ENCODE results near the gene EFHC2.
A peak's percentile ranks its signal among the peaks of the same experiment; 100 is the strongest.
"Not testable (repeated sequence)": the region's sequence is repeated elsewhere in the genome, so short reads cannot be mapped to it uniquely, and the experiment has no call there.

The EFHC2 gene

DNA sequence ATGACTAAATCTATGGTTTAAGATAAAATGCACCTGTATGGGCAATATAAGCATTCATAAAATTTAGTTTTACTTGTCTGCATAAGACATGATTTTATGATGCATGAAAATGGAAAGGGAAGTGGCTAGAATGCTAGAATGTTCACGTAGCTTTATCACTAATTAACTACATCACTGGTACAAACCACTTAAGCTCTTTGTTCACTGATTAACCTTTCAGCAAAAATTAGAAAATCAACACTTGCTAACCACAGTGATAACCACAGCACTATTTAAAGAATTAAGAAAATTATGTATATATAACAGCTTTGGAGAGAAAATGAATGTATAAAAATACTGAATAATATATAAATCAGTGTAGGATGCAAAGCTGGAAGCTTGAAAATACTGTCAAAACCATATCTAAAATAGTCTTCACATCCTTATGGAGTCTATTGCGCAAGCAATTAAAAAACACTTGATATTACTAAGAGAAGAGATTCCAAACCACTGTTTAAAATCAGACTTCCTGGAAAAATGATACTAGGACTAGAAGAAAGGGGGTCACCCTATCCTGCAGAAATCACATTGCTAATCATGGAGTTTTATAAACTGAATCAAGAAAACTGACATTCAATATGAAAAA, 51.9 kb downstream of the EFHC2 start:
- FAIRE-seq = no peak
- DNase-seq (ENCODE audit: insufficient read length) = no peak
- TF ChIP-seq TAF1 (IDR thresholded peaks at IDR 0.05; ENCODE audit: borderline replicate concordance, low read depth, low read length) (no peak), POLR2A (IDR thresholded peaks at IDR 0.05; ENCODE audit: low read depth, low read length) (no peak), POLR2AphosphoS5 (IDR thresholded peaks at IDR 0.05; ENCODE audit: low read depth, low read length) (no peak)

DNA sequence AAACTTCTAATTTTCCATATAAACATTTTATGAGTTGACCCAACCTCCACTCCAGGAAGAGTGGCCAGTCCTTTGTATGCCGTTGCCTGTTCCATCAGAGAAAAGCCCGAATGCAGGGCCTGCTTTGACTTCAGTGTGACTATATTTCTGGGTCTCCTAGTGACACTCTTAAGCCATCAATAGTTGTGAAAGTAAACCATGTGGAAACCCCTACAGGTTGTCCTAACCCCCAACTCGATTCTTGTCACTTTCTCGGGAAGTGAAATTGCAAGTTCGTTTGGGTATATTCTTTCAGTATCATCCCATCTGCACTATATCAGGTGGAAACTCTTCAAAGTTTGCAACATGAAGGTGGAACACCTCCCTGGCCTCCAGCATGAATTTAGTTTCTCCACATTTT, 52.8 kb downstream of the EFHC2 start:
- DNase-seq (ENCODE audit: insufficient read length) = no peak
- TF ChIP-seq TAF1 (IDR thresholded peaks at IDR 0.05; ENCODE audit: borderline replicate concordance, low read depth, low read length) (no peak), POLR2A (IDR thresholded peaks at IDR 0.05; ENCODE audit: low read depth, low read length) (no peak), POLR2AphosphoS5 (IDR thresholded peaks at IDR 0.05; ENCODE audit: low read depth, low read length) (no peak)
- no peak for FAIRE-seq

DNA sequence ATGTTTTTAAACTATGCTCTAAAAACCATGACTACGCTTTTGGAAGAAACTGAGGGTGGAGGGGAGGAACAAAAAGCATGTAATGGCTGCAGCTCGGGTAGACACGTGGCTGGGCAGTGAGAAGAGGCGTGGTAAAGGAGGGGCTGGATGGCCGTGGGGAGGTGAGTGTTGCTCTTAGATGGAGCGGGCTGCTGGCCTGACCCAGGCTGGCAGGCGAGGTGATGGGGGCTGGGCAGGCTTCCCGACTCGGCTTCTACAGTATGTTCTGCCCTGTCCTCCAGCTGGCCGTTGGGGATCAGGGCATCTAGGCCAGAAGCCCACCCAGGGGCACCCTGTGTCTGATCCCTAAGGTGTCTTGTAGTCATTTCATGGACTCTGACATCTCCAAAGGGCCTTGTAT, 60.7 kb downstream of the EFHC2 start:
- FAIRE-seq = no peak
- TF ChIP-seq POLR2AphosphoS5 (IDR thresholded peaks at IDR 0.05; ENCODE audit: low read depth, low read length) = no peak
- TF ChIP-seq TAF1 (IDR thresholded peaks at IDR 0.05; ENCODE audit: borderline replicate concordance, low read depth, low read length) = no peak
- TF ChIP-seq POLR2A (IDR thresholded peaks at IDR 0.05; ENCODE audit: low read depth, low read length) = no peak
- no peak for DNase-seq (ENCODE audit: insufficient read length)

DNA sequence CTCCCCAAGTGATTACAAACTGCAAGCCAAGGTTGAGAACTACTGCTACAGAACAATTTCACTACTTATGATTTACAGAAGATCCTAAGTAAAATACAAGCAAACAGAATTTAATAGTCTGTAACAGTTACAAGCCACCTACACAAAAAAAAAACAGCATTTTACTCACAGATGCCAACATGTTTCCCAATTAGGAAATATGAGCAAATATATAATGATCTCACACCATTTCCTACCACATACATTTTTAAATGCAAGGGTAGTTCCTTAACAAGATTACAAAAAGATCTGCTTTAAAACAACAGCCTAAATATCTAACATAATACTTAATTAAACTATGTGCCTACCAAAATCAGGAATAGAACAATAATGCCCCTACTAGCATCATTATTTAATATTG, 63.4 kb downstream of the EFHC2 start:
- DNase-seq (ENCODE audit: insufficient read length) (no peak), FAIRE-seq (no peak)
- no peak for TF ChIP-seq TAF1 (IDR thresholded peaks at IDR 0.05; ENCODE audit: borderline replicate concordance, low read depth, low read length)
- no peak for TF ChIP-seq POLR2A (IDR thresholded peaks at IDR 0.05; ENCODE audit: low read depth, low read length)
- TF ChIP-seq POLR2AphosphoS5 (IDR thresholded peaks at IDR 0.05; ENCODE audit: low read depth, low read length) = no peak

DNA sequence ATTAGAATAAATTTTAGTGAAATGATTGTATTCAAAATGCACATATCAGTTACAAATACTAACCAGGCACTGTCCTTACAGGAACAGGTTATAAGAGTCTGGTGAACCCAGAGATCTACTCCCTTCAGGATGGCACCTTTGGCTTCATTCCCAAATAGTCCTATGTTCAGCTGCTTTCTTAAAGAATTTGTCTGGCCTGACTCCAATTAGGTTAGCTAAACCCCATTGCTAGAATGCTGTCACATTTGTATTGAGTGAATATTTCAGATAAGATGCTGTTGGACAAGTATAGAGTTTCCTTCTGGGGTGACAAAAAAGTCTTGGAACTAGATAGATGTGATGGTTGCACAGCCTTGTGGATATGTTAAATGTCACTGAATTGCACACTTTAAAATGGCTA, 69.4 kb downstream of the EFHC2 start:
- no peak for FAIRE-seq

DNA sequence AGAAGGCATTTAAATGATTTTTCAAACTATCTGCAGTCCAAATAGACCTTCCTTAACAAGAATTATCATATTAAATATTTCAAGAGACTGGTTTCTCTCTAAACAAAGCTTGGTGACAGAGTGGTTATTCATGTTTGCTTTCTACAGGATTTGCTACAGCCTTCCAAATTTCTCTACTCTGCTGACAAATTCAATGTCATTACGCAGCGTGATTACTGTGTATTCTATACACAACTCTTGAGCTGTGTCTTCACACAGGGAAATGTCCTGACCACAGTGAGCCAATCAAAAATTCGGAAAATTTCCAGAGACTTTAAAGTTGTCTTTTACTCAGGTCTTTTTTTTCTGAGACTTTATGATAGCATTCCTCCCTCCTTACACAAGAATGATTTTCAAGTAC, 75.6 kb downstream of the EFHC2 start:
- no peak for FAIRE-seq
- TF ChIP-seq POLR2A (IDR thresholded peaks at IDR 0.05; ENCODE audit: low read depth, low read length) = no peak
- TF ChIP-seq TAF1 (IDR thresholded peaks at IDR 0.05; ENCODE audit: borderline replicate concordance, low read depth, low read length) = no peak
- DNase-seq (ENCODE audit: insufficient read length) = no peak

More for the DNA sequence above, 69.4 kb downstream of the EFHC2 start:
- TF ChIP-seq TAF1 (IDR thresholded peaks at IDR 0.05; ENCODE audit: borderline replicate concordance, low read depth, low read length) = no peak
- TF ChIP-seq POLR2A (IDR thresholded peaks at IDR 0.05; ENCODE audit: low read depth, low read length) = no peak
- TF ChIP-seq POLR2AphosphoS5 (IDR thresholded peaks at IDR 0.05; ENCODE audit: low read depth, low read length) = no peak
- DNase-seq (ENCODE audit: insufficient read length) = no peak

DNA sequence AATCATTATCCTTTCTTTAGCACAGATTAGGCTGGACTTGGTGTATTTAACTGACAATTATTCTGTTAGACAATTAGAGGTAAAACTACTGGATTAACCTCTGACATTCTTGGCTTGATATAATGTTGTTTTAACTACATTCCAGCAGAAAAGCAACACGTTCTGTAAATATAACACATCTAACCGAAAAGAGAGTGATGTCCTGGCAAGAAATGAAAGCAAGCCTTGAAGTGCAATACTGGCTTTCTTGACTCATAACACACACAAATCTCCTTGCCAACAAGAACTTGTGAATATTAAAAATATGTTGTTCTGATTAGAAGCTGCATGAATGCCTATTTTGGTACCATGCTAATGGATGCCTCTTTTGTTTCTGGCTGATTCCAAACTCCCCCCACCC, 76.4 kb downstream of the EFHC2 start:
- DNase-seq (ENCODE audit: insufficient read length) (no peak), FAIRE-seq (no peak)
- TF ChIP-seq POLR2AphosphoS5 (IDR thresholded peaks at IDR 0.05; ENCODE audit: low read depth, low read length) = no peak
- no peak for TF ChIP-seq POLR2A (IDR thresholded peaks at IDR 0.05; ENCODE audit: low read depth, low read length)
- no peak for TF ChIP-seq TAF1 (IDR thresholded peaks at IDR 0.05; ENCODE audit: borderline replicate concordance, low read depth, low read length)

DNA sequence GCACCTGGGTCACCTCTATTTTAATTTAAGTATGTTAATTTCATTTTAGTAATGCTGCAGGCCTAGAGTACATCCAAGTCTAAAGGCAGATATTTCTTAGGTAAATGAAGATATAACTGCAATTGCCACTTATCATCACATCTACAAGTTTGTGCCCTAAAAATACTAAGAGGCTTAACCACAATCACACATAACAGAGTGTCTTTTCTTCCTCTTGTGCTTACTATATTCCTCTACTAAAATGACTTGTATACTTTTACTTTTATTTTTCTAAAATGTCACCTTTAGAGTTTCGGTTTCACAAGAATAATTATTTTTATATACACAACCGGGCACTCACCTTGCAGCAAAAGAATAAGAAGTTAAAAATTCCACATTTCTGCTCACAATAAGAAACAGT, 77.9 kb downstream of the EFHC2 start:
- TF ChIP-seq TAF1 (IDR thresholded peaks at IDR 0.05; ENCODE audit: borderline replicate concordance, low read depth, low read length) (no peak), POLR2A (IDR thresholded peaks at IDR 0.05; ENCODE audit: low read depth, low read length) (no peak), POLR2AphosphoS5 (IDR thresholded peaks at IDR 0.05; ENCODE audit: low read depth, low read length) (no peak)
- no peak for FAIRE-seq
- DNase-seq (ENCODE audit: insufficient read length) = no peak

DNA sequence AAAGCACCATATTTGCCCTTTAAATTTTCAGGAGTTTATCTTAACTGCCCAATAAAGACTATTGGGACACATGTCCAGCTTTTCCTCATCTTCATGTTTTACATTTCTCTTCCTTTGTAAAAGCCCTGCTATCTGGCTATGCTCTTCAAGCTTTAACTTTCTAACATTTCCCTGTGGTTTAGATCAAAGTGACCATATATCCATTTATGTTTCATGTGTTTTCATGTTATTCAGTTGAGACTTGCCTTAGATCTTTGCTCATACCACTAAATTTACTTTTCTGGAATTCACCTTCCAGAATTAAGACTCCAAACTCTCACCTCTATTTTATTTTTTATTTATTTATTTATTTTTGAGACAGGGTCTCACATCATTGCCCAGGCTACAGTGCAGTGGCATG, 78.5 kb downstream of the EFHC2 start:
- TF ChIP-seq TAF1 (IDR thresholded peaks at IDR 0.05; ENCODE audit: borderline replicate concordance, low read depth, low read length) = no peak
- DNase-seq (ENCODE audit: insufficient read length) (no peak), FAIRE-seq (no peak)

DNA sequence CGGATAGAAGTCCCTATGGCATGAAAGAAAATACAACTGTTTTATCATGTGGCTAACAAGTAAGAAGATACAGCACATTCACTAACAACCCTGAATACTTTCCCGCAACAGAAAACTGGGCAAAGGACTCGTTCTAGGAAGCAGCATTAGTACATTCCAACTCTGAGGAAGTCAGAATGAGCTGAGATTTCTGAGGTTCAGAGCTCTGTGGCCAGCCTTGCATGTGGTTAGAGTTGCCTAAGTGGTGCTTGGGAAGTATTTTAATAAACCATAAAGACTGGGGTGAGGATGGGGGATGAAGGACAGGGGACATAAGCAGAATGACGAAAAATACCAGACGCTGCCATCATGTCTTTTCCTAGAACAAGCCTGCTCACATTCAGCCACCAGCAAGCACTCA, 82.2 kb downstream of the EFHC2 start:
- TF ChIP-seq POLR2A (IDR thresholded peaks at IDR 0.05; ENCODE audit: low read depth, low read length) (no peak), POLR2AphosphoS5 (IDR thresholded peaks at IDR 0.05; ENCODE audit: low read depth, low read length) (no peak), TAF1 (IDR thresholded peaks at IDR 0.05; ENCODE audit: borderline replicate concordance, low read depth, low read length) (no peak)
- FAIRE-seq = no peak
- no peak for DNase-seq (ENCODE audit: insufficient read length)

DNA sequence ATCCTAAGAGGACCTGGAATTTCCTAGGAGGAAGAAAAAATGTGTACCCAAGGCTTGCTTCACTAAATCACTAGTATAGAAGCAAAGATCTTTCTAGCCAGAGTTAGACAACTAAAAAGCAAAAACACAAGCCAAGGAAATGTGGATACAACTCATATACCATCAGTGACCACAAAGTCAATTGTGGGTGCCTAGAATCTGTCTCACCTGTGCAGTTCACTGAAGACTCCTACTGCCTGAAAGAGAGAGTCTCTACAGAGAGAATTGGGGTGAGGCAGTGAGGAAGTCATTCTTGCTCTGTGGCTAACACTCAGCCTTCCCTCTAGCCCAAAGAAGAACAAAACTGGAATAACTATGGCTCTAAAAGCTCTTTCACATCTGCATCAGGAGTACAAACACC, 82.9 kb downstream of the EFHC2 start:
- FAIRE-seq = no peak
- TF ChIP-seq POLR2A (IDR thresholded peaks at IDR 0.05; ENCODE audit: low read depth, low read length) (no peak), POLR2AphosphoS5 (IDR thresholded peaks at IDR 0.05; ENCODE audit: low read depth, low read length) (no peak)

DNA sequence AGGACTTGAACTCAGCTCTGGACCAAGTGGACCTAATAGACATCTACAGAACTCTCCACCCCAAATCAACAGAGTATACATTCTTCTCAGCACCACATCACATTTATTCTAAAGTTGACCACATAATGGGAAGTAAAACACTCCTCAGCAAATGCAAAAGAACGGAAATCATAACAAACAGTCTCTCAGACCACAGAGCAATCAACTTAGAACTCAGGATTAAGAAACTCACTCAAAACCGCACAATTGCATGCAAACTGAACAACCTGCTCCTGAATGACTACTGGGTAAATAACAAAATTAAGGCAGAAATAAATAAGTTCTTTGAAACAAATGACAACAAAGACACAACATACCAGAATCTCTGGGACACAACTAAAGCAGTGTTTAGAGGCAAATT, 87.7 kb downstream of the EFHC2 start:
- not testable (repeated sequence) for FAIRE-seq

More for the DNA sequence above, 82.9 kb downstream of the EFHC2 start:
- DNase-seq (ENCODE audit: insufficient read length) = no peak

DNA sequence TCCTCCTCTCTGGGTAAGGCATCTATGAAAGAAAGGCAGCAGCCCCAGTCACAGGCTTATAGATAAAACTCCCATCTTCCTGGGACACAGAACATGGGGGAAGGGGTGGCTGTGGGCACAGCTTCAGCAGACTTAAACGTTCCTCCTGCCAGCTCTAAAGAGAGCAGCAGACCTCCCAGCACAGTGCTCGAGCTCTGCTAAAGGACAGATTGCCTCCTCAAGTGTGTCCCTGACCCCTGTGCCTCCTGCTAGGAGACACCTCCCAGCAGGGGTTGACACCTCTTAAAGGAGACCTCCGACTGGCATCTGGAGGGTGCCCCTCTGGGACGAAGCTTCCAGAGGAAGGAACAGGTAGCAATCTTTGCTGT, 89.9 kb downstream of the EFHC2 start:
- no peak for TF ChIP-seq POLR2A (IDR thresholded peaks at IDR 0.05; ENCODE audit: low read depth, low read length)
- no peak for TF ChIP-seq TAF1 (IDR thresholded peaks at IDR 0.05; ENCODE audit: borderline replicate concordance, low read depth, low read length)
- no peak for TF ChIP-seq POLR2AphosphoS5 (IDR thresholded peaks at IDR 0.05; ENCODE audit: low read depth, low read length)
- DNase-seq (ENCODE audit: insufficient read length) (no peak), FAIRE-seq (no peak)

More for the DNA sequence above, 87.7 kb downstream of the EFHC2 start:
- DNase-seq (ENCODE audit: insufficient read length) = not testable (repeated sequence)

DNA sequence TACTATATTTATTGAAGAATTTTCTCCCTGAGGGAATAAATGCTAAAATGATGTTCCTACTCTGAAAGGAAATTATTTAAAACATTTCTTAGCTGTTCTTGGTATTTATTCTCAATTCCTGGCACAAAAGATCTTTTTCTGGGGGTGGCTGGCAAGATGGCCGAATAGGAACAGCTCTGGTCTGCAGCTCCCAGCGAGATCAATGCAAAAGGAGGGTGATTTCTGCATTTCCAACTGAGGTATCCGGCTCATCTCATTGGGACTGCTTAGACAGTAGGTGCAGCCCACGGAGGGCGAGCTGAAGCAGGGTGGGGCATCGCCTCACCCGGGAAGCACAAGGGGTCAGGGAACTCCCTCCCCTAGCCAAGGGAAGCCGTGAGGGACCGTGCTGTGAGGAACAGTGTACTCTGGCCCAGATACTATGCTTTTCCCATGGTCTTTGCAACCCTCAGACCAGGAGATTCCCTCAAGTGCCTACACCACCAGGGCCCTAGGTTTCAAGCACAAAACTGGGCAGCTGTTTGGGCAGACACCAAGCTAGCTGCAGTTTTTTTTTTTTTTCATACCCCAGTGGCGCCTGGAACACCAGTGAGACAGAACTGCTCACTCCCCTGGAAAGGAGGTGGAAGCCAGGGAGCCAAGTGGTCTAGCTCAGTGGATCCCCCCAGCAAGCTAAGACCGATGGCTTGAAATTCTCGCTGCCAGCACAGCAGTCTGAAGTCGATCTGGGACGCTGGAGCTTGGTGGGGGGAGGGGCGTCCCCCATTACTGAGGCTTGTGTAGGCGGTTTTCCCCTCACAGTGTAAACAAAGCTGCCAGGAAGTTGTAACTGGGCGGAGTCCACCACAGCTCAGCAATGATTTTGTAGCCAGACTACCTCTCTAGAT, 90.5 kb downstream of the EFHC2 start:
- DNase-seq (ENCODE audit: insufficient read length) = not testable (repeated sequence)
- peak; percentile 56 for FAIRE-seq
